SU-DHL-6 (cell line): ENCODE measurements around the gene PPARA.

ENCODE experiments used
- CTCF ChIP-seq: fragments of 200-600 bp; sonication (generic); IDR thresholded peaks from one replicate; pipeline ENCODE4 v1.5.1; 2017; ENCODE audit warnings: antibody characterized with exemption, mild to moderate bottlenecking, low read length, moderate library complexity; ENCODE audit not compliant: insufficient read depth, poor library complexity, severe bottlenecking
- EZH2phosphoT487 ChIP-seq: fragments of 200-600 bp; sonication (generic), shearing (Covaris generic); conservative IDR thresholded peaks from 2 replicates; pipeline ENCODE4 v1.6.1; 2018; ENCODE audit warnings: mild to moderate bottlenecking, antibody characterized with exemption, low read length, moderate library complexity, mixed read lengths

DNA sequence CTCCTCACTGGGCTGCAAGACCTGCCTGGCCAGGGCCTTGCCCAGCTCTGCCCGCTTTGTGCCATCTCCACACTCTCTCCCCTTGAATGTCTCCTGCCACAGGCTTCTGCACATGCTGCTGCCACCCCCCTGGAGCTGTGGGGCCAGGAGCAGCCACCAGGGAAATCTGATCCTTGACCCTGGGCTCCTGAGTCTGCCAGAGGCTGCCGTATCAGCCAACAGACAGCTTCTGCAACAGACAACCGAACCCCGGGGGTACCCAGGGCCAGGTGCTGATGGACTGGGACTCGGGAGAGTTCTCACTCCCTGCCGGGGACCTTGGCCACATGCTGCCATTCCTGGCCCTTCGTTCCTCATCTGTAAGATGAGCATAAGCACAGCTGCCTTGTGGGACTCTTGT, 3.3 kb upstream of the PPARA start:
- TF ChIP-seq CTCF (no peak), EZH2phosphoT487 (no peak)
